Epithelial cell of prostate (primary cell): ENCODE results near the gene NFIC.
"Not testable (repeated sequence)": the region's sequence is repeated elsewhere in the genome, so short reads cannot be mapped to it uniquely, and the experiment has no call there.

Experiments used
- DNase-seq: peaks from one replicate; pipeline ENCODE4 v3.0.0-alpha.2; 2011; ENCODE audit warnings: low read depth, low spot score
- H3K27ac ChIP-seq: fragments of 450-650 bp; 2 replicates; pipeline ENCODE4 v1.5.1; 2017; ENCODE audit warnings: mild to moderate bottlenecking

Gene NFIC

DNA sequence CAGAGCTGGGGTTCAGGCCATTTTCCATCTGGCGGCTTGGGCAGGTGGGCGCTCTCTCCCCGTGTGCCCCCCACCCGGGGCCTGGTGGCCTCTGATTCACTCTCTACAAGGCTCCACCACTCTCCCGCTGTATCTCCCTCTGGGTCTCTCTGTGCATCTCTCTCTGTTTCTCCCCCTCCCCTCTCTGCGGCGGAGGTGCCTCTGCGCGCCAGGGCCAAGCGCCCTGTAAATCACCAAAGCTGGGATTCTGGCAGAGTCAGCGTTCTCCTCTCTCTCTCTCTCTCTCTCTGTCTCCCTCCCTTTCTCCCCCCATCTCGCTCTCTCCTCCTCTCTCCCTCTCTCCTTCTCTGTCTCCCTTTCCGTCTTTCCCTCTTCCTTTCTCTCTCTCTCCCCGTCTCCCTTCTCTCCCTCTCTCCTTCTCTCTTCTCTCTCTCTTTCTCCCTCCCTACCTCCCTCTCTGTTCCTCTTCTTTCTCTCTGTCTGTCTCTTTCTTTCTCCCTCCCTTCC lies 3.9 kb downstream of the NFIC start:
- H3K27ac ChIP-seq, result no peak overlapping the region
- no peak for DNase-seq

- no peak overlapping the region for H3K27ac ChIP-seq
- no peak for DNase-seq
Measured at GRCh38 chr19:3370728-3371591, 4.6 kb downstream of the NFIC start.

GRCh38 chr19:3372413-3372812 lies 6.0 kb downstream of the NFIC start:
- H3K27ac ChIP-seq, result no peak overlapping the region
- DNase-seq, result no peak

- no peak for DNase-seq
- no peak overlapping the region for H3K27ac ChIP-seq
Measured at GRCh38 chr19:3373971-3374368, 7.6 kb downstream of the NFIC start.

- H3K27ac ChIP-seq, result no peak overlapping the region
Measured at GRCh38 chr19:3374369-3375112, 8.2 kb downstream of the NFIC start.

GRCh38 chr19:3375221-3376090 lies 9.1 kb downstream of the NFIC start:
- DNase-seq, result no peak

More at GRCh38 chr19:3374369-3375112, 8.2 kb downstream of the NFIC start:
- DNase-seq, result no peak

GRCh38 chr19:3376091-3376455 lies 9.7 kb downstream of the NFIC start:
- H3K27ac ChIP-seq, DNase-seq: not testable (repeated sequence)

More at GRCh38 chr19:3375221-3376090, 9.1 kb downstream of the NFIC start:
- H3K27ac ChIP-seq, result no peak overlapping the region

- DNase-seq, result no peak
- H3K27ac ChIP-seq, result no peak overlapping the region
Measured at GRCh38 chr19:3378352-3379150, 12.2 kb downstream of the NFIC start.

DNA sequence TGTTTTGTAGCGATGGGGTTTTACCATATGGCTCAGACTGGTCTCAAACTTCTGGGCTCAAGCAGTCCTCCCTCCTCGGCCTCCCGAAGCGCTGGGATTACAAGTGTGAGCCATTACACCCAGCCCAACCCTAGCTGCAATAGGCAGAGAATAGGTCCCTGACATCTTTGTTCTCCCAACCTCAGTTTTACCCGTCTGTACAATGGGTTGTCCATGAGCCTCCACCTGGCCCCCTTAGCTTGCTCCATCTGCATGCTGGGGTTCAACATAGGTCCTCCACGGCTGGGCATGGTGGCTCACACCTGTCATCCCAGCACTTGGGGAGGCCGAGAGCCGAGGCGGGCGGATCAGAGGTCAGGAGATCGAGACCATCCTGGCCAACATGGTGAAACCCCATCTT lies 14.4 kb downstream of the NFIC start:
- no peak overlapping the region for H3K27ac ChIP-seq
- DNase-seq, result no peak

- no peak for DNase-seq
- H3K27ac ChIP-seq, result no peak overlapping the region
Measured at GRCh38 chr19:3381701-3382372, 15.5 kb downstream of the NFIC start.

DNA sequence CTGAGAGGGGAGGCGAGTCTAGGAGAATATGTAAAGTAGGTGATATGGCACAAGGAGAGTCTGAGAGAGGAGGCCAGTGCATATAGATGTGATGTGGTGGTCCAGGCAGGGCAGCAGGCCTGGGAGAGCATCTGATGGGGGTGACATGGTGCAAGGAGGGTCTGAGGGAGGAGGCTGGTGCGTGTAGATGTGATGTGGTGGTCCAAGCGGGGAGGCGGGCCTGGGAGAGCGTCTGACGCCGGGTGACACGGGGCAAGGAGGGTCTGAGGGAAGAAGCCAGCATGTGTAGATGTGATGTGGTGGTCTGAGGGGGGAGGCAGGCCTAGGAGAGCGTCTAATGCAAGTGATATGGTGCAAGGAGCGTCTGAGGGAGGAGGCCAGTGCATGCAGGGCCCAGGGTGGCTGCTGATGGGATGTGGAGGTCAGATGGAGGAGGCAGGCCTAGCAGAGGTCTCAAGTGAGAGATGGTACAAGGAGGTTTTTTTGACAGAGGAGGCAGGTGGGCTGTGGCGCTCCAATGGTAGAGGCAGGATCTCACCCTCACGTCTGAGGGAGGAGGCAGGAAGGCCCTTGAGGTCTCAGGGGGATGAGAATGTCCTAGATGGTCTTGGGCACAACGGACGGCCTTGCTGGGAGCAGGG lies 16.2 kb downstream of the NFIC start:
- H3K27ac ChIP-seq, result no peak overlapping the region
- DNase-seq, result no peak

DNA sequence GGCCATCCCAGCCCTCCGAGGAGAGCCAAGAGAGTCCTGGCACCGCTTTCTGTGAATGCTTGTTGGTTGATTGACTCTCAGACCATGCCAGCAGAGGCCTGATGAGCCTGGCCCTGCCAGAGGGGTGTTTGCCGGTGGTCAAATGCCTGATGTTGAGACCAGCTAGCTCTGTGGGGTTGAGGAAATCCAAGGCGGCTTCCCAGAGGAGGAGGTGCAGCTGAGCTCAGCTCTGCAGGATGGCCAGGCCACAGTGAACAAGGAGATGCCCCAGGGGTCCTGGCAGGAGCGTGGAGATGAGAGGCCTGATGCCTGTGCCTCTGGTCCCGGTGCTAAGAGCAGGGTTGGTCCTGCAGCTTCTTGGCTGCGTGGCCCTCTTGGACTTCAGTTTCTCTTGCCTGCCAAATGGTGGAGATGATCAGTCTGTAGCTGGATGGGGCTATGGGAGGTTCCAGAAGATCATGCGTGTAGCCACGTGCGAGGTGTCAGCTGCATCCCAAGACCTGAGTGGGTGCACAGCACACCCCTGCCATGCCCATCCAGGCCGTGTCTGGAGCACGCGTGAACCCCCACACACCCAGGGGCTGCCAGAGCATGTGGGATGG lies 16.8 kb downstream of the NFIC start:
- no peak for DNase-seq
- H3K27ac ChIP-seq, result no peak overlapping the region

GRCh38 chr19:3386447-3387234 lies 20.3 kb downstream of the NFIC start:
- no peak for DNase-seq
- no peak overlapping the region for H3K27ac ChIP-seq

DNA sequence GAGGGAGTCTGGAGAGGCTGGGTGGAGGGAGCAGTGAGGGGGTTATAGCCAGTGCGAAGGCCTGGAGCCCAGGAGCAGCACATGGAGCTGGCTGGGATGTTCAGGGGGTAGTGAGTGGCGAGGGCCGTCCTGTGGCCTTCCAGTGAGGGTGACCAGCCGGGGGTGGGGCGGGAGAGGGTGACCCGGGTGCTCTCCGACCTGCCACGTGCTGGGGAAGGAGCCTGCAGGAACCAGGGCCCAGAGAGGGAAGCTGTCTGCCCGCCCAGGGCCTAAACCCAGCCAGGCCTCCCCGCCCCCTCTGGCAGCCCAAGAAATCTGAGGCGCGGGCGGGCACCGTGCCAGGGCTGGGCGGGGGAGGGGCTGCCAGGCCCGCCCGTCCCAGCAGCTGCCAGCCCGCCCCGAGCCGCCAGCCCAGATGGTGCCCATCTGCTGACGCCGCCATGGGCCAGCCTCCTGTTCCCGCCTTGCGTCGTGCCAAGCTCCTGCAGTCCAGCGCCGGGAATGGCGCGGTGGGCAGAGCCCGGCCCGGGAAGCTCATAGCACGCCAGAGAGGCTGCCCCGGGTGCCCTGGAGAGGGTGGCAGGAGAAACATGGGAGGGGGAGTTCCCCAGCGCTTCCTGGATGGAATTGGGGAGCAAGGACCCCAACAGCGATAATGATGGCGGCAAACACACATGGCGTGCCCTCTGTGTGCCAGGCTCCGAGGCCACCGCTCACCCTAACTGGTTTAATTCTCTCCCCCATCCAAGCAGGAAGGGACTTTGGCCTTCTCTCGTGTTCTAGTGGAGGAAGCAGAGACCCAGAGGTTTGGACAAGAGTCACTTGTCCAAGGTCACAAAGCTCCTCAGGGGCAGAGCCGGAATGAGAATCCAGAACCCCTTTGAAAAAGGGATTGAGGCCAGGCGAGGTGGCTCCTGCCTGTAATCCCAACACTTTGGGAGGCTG lies 21.5 kb downstream of the NFIC start:
- no peak overlapping the region for H3K27ac ChIP-seq
- no peak for DNase-seq

GRCh38 chr19:3389446-3389778 lies 23.0 kb downstream of the NFIC start:
- peak overlapping the region; percentile 5 for H3K27ac ChIP-seq
- DNase-seq, result no peak

GRCh38 chr19:3389876-3390371 lies 23.5 kb downstream of the NFIC start:
- no peak for DNase-seq
- peak overlapping the region; percentile 5 for H3K27ac ChIP-seq
